Esophagus squamous epithelium (tissue), 5 donors: ENCODE measurements around the gene SV2B. TPM values are rescaled to one million over a fixed set of nuclear protein-coding genes. Genes with fewer than 3 reads are reported as not detected.

Source experiments
- DNase-seq: peaks from one replicate; lab custom pipeline; 2025; lab: John Stamatoyannopoulos, UW
- H3K27ac ChIP-seq, 4 donors: fragments of 200-600 bp; sonication (generic); one replicate each; pipeline ENCODE4 v1.5.1; 2016 to 2019; ENCODE audit warnings: mild to moderate bottlenecking in 1 of 4
- H3K27me3 ChIP-seq, 4 donors: fragments of 200-600 bp; sonication (generic); 1 replicate in 3 of 4; 2 replicates in 1 of 4; pipeline versions ENCODE4 v1.5.1 to v1.6.0; 2017 to 2021; ENCODE audit warnings: antibody characterized with exemption in 1 of 4
- H3K36me3 ChIP-seq, 3 donors: fragments of 200-600 bp; sonication (generic); one replicate each; pipeline ENCODE4 v1.5.1; 2016 to 2019
- H3K4me1 ChIP-seq, 3 donors: fragments of 200-600 bp; sonication (generic); one replicate each; pipeline ENCODE4 v1.5.1; 2017 to 2019
- H3K4me3 ChIP-seq, 4 donors: fragments of 200-600 bp; sonication (generic); 1 replicate in 3 of 4; 2 replicates in 1 of 4; pipeline ENCODE4 v1.5.1; 2016 to 2019; ENCODE audit warnings: mild to moderate bottlenecking in 2 of 4, moderate library complexity in 1 of 4
- H3K9me3 ChIP-seq, 3 donors: fragments of 200-600 bp; sonication (generic); one replicate each; pipeline ENCODE4 v1.5.1; 2016 to 2019
- POLR2A ChIP-seq, 4 donors: fragments of 450-650 bp; IDR thresholded peaks; one replicate each; pipeline ENCODE4 v1.6.1; 2017; ENCODE audit warnings: antibody characterized with exemption in 4 of 4, mild to moderate bottlenecking in 4 of 4, moderate library complexity in 3 of 4
- WGBS, 2 donors: methylation state at CpG; one replicate each; pipeline ENCODE4 v1.1.5; 2018; 5-methylcytosine and 5-hydroxymethylcytosine counted together
- intact Hi-C: fragments of 100-400 bp; cut with DNase I; formaldehyde crosslinking; loops from one replicate; pipeline ENCODE4 v1.15.0; 2022
- total RNA-seq, 4 donors: library from RNA; depleted of rRNA; stranded (reverse); fragments of >200 nt; gene quantifications; one replicate each; pipeline ENCODE4 v1.1.0, GENCODE V29; 2016
- TF ChIP-seq, protein P1 (sequence below), 6 experiments: fragments of 450-650 bp in 4 of 6; fragments of 200-600 bp in 2 of 6; sonication (generic) in 2 of 6; IDR thresholded peaks; one replicate each; pipeline ENCODE4 v1.5.1; 2016 to 2019; ENCODE audit warnings: antibody characterized with exemption in 6 of 6, mild to moderate bottlenecking in 4 of 6, moderate library complexity in 4 of 6
- donor health status: DM: yes; HTN: yes; CAD: no.

Gene SV2B
- total RNA-seq, 4 donors from 2014 or later, result 0.04 to 0.95 (median 0.59) TPM; not detected in 1

DNA sequence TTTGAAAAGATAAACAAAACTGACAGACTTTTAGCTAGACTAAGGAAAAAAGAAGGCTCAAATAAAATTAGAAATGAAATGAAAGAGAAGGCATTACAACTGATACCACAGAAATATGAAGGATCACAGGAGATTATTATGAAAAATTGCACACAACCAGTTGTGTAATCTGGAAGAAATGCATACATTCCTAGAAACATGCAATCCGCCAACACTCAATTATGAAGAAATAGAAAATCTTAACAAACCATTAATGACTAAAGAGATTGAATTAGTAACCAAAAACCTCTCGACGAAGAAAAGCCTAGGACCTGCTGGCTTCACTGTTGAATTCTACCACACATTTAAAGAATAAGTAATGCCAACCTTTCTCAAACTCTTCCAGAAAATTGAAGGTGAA is 149.5 kb downstream of the SV2B start:
- Histone ChIP-seq H3K4me3 (no peak overlapping the region), H3K27me3 (peaks cover 0 to 42% (median 0%) of the 10 kb centered on the region in 4 donors), H3K36me3 (no peaks in the 10 kb centered on the region), H3K9me3 (no peaks in the 10 kb centered on the region), H3K4me1 (no peaks in the 10 kb centered on the region), H3K27ac (no peak overlapping the region)
- intact Hi-C loops, result no loop called here
- DNase-seq, result no peak
- no peak for TF ChIP-seq POLR2A (IDR thresholded peaks at IDR 0.05)
- TF ChIP-seq, protein P1, sequence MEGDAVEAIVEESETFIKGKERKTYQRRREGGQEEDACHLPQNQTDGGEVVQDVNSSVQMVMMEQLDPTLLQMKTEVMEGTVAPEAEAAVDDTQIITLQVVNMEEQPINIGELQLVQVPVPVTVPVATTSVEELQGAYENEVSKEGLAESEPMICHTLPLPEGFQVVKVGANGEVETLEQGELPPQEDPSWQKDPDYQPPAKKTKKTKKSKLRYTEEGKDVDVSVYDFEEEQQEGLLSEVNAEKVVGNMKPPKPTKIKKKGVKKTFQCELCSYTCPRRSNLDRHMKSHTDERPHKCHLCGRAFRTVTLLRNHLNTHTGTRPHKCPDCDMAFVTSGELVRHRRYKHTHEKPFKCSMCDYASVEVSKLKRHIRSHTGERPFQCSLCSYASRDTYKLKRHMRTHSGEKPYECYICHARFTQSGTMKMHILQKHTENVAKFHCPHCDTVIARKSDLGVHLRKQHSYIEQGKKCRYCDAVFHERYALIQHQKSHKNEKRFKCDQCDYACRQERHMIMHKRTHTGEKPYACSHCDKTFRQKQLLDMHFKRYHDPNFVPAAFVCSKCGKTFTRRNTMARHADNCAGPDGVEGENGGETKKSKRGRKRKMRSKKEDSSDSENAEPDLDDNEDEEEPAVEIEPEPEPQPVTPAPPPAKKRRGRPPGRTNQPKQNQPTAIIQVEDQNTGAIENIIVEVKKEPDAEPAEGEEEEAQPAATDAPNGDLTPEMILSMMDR (IDR thresholded peaks at IDR 0.05), result no peak
- 68 to 79% methylated on average over 3 of the region's 3 CpGs for WGBS, 2 donors

DNA sequence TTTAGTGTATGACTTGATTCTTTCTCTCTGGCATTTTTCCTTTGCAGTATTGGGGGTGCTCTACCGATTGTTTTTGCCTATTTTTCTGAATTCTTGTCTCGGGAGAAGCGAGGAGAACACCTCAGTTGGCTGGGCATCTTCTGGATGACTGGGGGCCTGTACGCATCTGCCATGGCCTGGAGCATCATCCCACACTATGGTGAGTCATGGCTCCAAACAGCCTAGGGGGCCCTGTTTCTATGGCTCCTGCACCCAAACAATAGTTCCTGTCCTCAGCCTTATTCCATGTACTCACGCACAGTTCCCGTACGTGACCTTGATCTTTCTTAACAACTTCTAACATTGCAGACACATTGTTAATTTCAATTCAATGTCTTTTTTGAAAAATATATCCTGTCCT is 152.3 kb downstream of the SV2B start:
- Histone ChIP-seq H3K4me1 (no peaks in the 10 kb centered on the region), H3K36me3 (no peaks in the 10 kb centered on the region), H3K27ac (no peak overlapping the region), H3K9me3 (no peaks in the 10 kb centered on the region), H3K27me3 (peaks cover 0 to 38% (median 0%) of the 10 kb centered on the region in 4 donors), H3K4me3 (no peak overlapping the region)
- WGBS, 2 donors, result 70 to 72% methylated on average over 7 of the region's 7 CpGs
- TF ChIP-seq, protein P1 (IDR thresholded peaks at IDR 0.05), result no peak
- no peak for TF ChIP-seq POLR2A (IDR thresholded peaks at IDR 0.05)
- intact Hi-C loops, result no loop called here
- DNase-seq, result no peak

DNA sequence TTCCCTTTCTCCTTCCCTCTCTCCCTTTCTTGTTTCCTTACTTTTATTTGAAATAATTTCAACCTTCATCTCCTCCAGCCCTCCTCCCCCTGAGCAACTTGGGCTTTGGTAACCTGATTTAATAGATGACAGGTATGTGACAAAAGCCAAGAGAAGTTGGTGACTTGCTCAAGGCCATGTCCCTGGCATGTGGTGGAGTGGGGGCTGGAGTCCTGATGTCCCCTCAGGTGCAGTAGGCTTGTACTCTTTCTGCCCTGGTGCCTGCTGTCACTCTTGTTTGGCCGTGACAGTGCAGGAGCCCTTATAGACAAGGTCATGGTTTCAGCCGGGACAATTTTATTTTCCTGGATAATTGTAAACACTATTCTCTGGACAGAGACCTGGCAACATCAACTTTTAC is 152.7 kb downstream of the SV2B start:
- H3K36me3 ChIP-seq, result no peaks in the 10 kb centered on the region
- intact Hi-C loops, result no loop called here
- peaks cover 0 to 38% (median 0%) of the 10 kb centered on the region in 4 donors for H3K27me3 ChIP-seq
- no peak overlapping the region for H3K4me3 ChIP-seq
- DNase-seq, result no peak
- WGBS, 2 donors, result 60 to 66% methylated on average over 2 of the region's 2 CpGs
- no peak overlapping the region for H3K27ac ChIP-seq
- no peaks in the 10 kb centered on the region for H3K9me3 ChIP-seq
- TF ChIP-seq, protein P1 (IDR thresholded peaks at IDR 0.05), result no peak
- TF ChIP-seq POLR2A (IDR thresholded peaks at IDR 0.05), result no peak
- no peaks in the 10 kb centered on the region for H3K4me1 ChIP-seq

DNA sequence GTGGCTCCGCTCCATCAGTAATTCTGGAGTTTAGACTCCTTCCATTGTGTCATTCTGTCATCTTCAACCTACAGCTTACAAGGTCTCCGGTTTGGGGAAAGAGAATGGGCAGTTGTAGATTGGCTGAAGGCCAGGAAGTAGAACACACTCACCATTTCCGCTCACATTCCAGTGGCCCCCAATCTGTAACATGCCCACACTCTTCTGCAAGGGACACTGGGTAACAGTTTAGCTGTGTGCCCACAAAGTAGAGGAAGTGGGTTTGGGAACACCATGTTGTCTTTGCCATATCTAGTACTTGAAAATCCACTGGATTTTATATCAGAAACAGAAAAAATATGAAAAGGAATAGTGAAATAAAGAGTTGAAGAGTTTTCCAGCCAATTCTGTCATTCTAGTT is 153.5 kb downstream of the SV2B start:
- 68 to 75% methylated on average over 3 of the region's 3 CpGs for WGBS, 2 donors
- H3K36me3 ChIP-seq, result no peaks in the 10 kb centered on the region
- H3K27me3 ChIP-seq, result peaks cover 0 to 43% (median 0%) of the 10 kb centered on the region in 4 donors
- DNase-seq, result no peak
- H3K4me1 ChIP-seq, result no peaks in the 10 kb centered on the region
- H3K27ac ChIP-seq, result no peak overlapping the region
- no peak overlapping the region for H3K4me3 ChIP-seq
- TF ChIP-seq POLR2A (IDR thresholded peaks at IDR 0.05), result no peak
- TF ChIP-seq, protein P1 (IDR thresholded peaks at IDR 0.05), result no peak
- intact Hi-C loops, result no loop called here
- H3K9me3 ChIP-seq, result no peaks in the 10 kb centered on the region

DNA sequence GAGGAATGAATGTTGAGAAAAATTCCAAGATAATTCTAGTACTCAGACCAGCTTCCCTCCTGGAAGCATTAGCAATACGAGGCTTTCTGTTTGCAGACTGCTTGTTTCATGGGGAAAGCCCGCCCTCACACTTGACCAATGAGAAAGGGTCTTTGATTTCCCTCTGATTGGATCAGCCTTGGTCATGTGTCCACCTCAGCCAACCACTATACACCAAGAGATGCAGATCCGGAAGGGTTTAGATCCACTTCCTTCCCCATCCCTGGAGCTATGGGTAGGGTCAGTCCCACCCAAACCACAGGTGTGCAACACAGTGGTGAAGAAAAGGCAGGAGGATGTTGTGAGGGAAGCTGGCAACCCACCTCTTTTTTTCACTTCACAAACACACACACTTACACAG is 154.7 kb downstream of the SV2B start:
- Histone ChIP-seq H3K27ac (no peak overlapping the region), H3K9me3 (no peaks in the 10 kb centered on the region), H3K36me3 (no peaks in the 10 kb centered on the region), H3K4me3 (no peak overlapping the region), H3K4me1 (no peaks in the 10 kb centered on the region), H3K27me3 (peaks cover 0 to 55% (median 0%) of the 10 kb centered on the region in 4 donors)
- WGBS, 2 donors, result 69% methylated on average over 3 of the region's 3 CpGs
- TF ChIP-seq, protein P1 (IDR thresholded peaks at IDR 0.05), result no peak
- TF ChIP-seq POLR2A (IDR thresholded peaks at IDR 0.05), result no peak
- DNase-seq, result no peak
- intact Hi-C loops, result no loop called here
